Thyroid gland (tissue), 4 donors: ENCODE results near the gene RYR2. TPM values are rescaled to one million over a fixed set of nuclear protein-coding genes. Genes with fewer than 3 reads are reported as not detected.

Source experiments
- DNase-seq, 2 donors: peaks; one replicate each; pipeline ENCODE4 v3.0.0-alpha.2; 2019
- H3K27ac ChIP-seq, 3 donors: fragments of 200-600 bp; sonication (generic); 1 replicate in 2 of 3; 2 replicates in 1 of 3; pipeline ENCODE4 v1.5.1; 2016 to 2019; ENCODE audit warnings: mild to moderate bottlenecking in 1 of 3, moderate library complexity in 1 of 3
- H3K27me3 ChIP-seq: fragments of 200-600 bp; sonication (generic); one replicate; pipeline ENCODE4 v1.5.1; 2019
- H3K36me3 ChIP-seq, 2 donors: fragments of 200-600 bp; sonication (generic); one replicate each; pipeline ENCODE4 v1.5.1; 2016 to 2019
- H3K4me1 ChIP-seq, 2 donors: fragments of 200-600 bp; sonication (generic); one replicate each; pipeline ENCODE4 v1.5.1; 2017 to 2019
- H3K4me3 ChIP-seq, 3 donors: fragments of 200-600 bp; sonication (generic); replicated peaks in 1 of 3; 1 replicate in 2 of 3; 2 replicates in 1 of 3; pipeline ENCODE4 v1.5.1; 2016; ENCODE audit warnings: mild to moderate bottlenecking in 1 of 3
- H3K9me3 ChIP-seq: fragments of 200-600 bp; sonication (generic); one replicate; pipeline ENCODE4 v1.5.1; 2017
- CTCF ChIP-seq, 6 experiments: fragments of 200-600 bp in 3 of 6; fragments of 450-650 bp in 3 of 6; sonication (generic) in 3 of 6; IDR thresholded peaks; one replicate each; pipeline ENCODE4 v1.5.1; 2016 to 2019; ENCODE audit warnings: antibody characterized with exemption in 6 of 6, mild to moderate bottlenecking in 2 of 6, inconsistent platforms in 1 of 6, moderate library complexity in 1 of 6
- POLR2A ChIP-seq, 2 donors: fragments of 450-650 bp; IDR thresholded peaks; one replicate each; pipeline ENCODE4 v1.6.1; 2017; ENCODE audit warnings: antibody characterized with exemption in 2 of 2, mild to moderate bottlenecking in 2 of 2, moderate library complexity in 1 of 2
- WGBS, 2 donors: methylation state at CpG; one replicate each; pipeline ENCODE4 v1.1.5; 2017; 5-methylcytosine and 5-hydroxymethylcytosine counted together
- intact Hi-C: fragments of 100-400 bp; cut with DNase I; formaldehyde crosslinking; loops from one replicate; pipeline ENCODE4 v1.15.1; 2023
- total RNA-seq, 4 donors: library from RNA; depleted of rRNA; stranded (reverse); fragments of >200 nt; gene quantifications; one replicate each; pipeline ENCODE4 v1.2.3, GENCODE V29; 2016

The RYR2 gene
- total RNA-seq, 4 donors from 2014 or later = 6.6 to 31.8 (median 28.2) TPM

- no peaks in the 10 kb centered on the region for H3K4me1 ChIP-seq
- no peak for DNase-seq
- no peaks in the 10 kb centered on the region for H3K27me3 ChIP-seq
- intact Hi-C loops = no loop called here
- H3K9me3 ChIP-seq = no peaks in the 10 kb centered on the region
- H3K36me3 ChIP-seq = no peaks in the 10 kb centered on the region
- WGBS, 2 donors = 49 to 54% methylated on average over 1 of the region's 1 CpG
- TF ChIP-seq CTCF (IDR thresholded peaks at IDR 0.05) = no peak
- TF ChIP-seq POLR2A (IDR thresholded peaks at IDR 0.05) = no peak
- H3K4me3 ChIP-seq = no peak overlapping the region
- H3K27ac ChIP-seq = no peak overlapping the region
These were observed 354.4 kb downstream of the RYR2 start for GRCh38 chr1:237396426-237396825.

- Histone ChIP-seq H3K36me3 (no peaks in the 10 kb centered on the region), H3K9me3 (no peaks in the 10 kb centered on the region), H3K27ac (no peak overlapping the region), H3K4me1 (no peaks in the 10 kb centered on the region), H3K27me3 (no peaks in the 10 kb centered on the region), H3K4me3 (no peak overlapping the region)
- 86 to 94% methylated on average over 4 of the region's 4 CpGs for whole genome bisulfite sequencing, 2 donors
- no peak for DNase-seq
- intact Hi-C loops = no loop called here
- TF ChIP-seq POLR2A (IDR thresholded peaks at IDR 0.05) (no peak), CTCF (IDR thresholded peaks at IDR 0.05) (no peak)
These were observed 356.8 kb downstream of the RYR2 start for GRCh38 chr1:237398751-237399150.

GRCh38 chr1:237405912-237406311 lies 363.9 kb downstream of the RYR2 start:
- Histone ChIP-seq H3K27ac (no peak overlapping the region), H3K36me3 (no peaks in the 10 kb centered on the region), H3K4me1 (no peaks in the 10 kb centered on the region), H3K4me3 (no peak overlapping the region), H3K9me3 (no peaks in the 10 kb centered on the region), H3K27me3 (no peaks in the 10 kb centered on the region)
- no peak for DNase-seq
- 92% methylated on average over 3 of the region's 3 CpGs for WGBS, 2 donors
- intact Hi-C loops = no loop called here
- no peak for TF ChIP-seq CTCF (IDR thresholded peaks at IDR 0.05)
- TF ChIP-seq POLR2A (IDR thresholded peaks at IDR 0.05) = no peak

GRCh38 chr1:237411621-237412020 lies 369.6 kb downstream of the RYR2 start:
- Histone ChIP-seq H3K9me3 (no peaks in the 10 kb centered on the region), H3K4me3 (no peak overlapping the region), H3K27me3 (no peaks in the 10 kb centered on the region), H3K36me3 (no peaks in the 10 kb centered on the region), H3K27ac (no peak overlapping the region), H3K4me1 (no peaks in the 10 kb centered on the region)
- WGBS, 2 donors = 79 to 86% methylated on average over 2 of the region's 2 CpGs
- peak in 1 of 2 donors; percentile 3 for DNase-seq
- TF ChIP-seq POLR2A (IDR thresholded peaks at IDR 0.05) = no peak
- TF ChIP-seq CTCF (IDR thresholded peaks at IDR 0.05) = no peak
- intact Hi-C loops = no loop called here

- Histone ChIP-seq H3K27me3 (no peaks in the 10 kb centered on the region), H3K4me3 (no peak overlapping the region), H3K9me3 (no peaks in the 10 kb centered on the region), H3K4me1 (no peaks in the 10 kb centered on the region), H3K36me3 (no peaks in the 10 kb centered on the region), H3K27ac (no peak overlapping the region)
- intact Hi-C loops = no loop called here
- WGBS, 2 donors = 90 to 91% methylated on average over 10 of the region's 10 CpGs
- DNase-seq = no peak
- TF ChIP-seq CTCF (IDR thresholded peaks at IDR 0.05) (no peak), POLR2A (IDR thresholded peaks at IDR 0.05) (no peak)
These were observed 375.1 kb downstream of the RYR2 start for GRCh38 chr1:237416924-237417655.
